Transverse colon (tissue), 3 donors: Measurements from ENCODE around the gene DNMBP.

Experiments
- CTCF ChIP-seq, 5 experiments: fragments of 200-600 bp in 3 of 5; fragments of 450-650 bp in 2 of 5; sonication (generic) in 3 of 5; IDR thresholded peaks; 1 replicate in 2 of 5; 2 replicates in 3 of 5; pipeline ENCODE4 v1.5.1; 2016 to 2017; ENCODE audit warnings: antibody characterized with exemption in 5 of 5, inconsistent platforms in 3 of 5, mild to moderate bottlenecking in 2 of 5, moderate library complexity in 1 of 5
- POLR2A ChIP-seq: fragments of 450-650 bp; IDR thresholded peaks from one replicate; pipeline ENCODE4 v1.6.1; 2016; ENCODE audit warnings: antibody characterized with exemption, mild to moderate bottlenecking, moderate library complexity

- TF ChIP-seq CTCF (IDR thresholded peaks at IDR 0.05): peak; percentile 93 to 95 (median 94)
- TF ChIP-seq POLR2A: no peak
Observed at GRCh38 chr10:99845837-99846382, 163.8 kb downstream of the DNMBP start.
